GM23338 (cell line): ENCODE results near the gene BCAS3. TPM values are rescaled to one million over a fixed set of nuclear protein-coding genes. Genes with fewer than 3 reads are reported as not detected.

ENCODE experiments used
- ATAC-seq: fragments of 200-7000 bp; cut with Tn5 transposase; 3 replicates; pipeline ENCODE4 v1.9.1; 2020
- DNase-seq: peaks from one replicate; pipeline ENCODE4 v3.0.0-alpha.2; 2015; ENCODE audit warnings: low spot score
- H2AFZ ChIP-seq: fragments of 200-600 bp; sonication (generic); 2 replicates; pipeline ENCODE4 v1.8.0; 2016; ENCODE audit warnings: antibody characterized with exemption, mild to moderate bottlenecking, moderate library complexity
- H3F3A ChIP-seq: fragments of 200-600 bp; sonication (generic); replicated peaks from 2 replicates; pipeline ENCODE4 v1.8.0; 2017; ENCODE audit warnings: antibody characterized with exemption, mixed run types, low read depth
- H3K27ac ChIP-seq: fragments of 200-600 bp; sonication (generic); 2 replicates; pipeline ENCODE4 v1.6.1; 2016; ENCODE audit warnings: low read depth
- H3K27me3 ChIP-seq: fragments of 200-600 bp; sonication (generic); 2 replicates; pipeline ENCODE4 v1.8.0; 2016; ENCODE audit warnings: mild to moderate bottlenecking, mixed run types, moderate library complexity; ENCODE audit not compliant: insufficient read depth
- H3K36me3 ChIP-seq: fragments of 200-600 bp; sonication (generic); 2 replicates; pipeline ENCODE4 v1.8.0; 2016; ENCODE audit warnings: mild to moderate bottlenecking; ENCODE audit not compliant: insufficient read depth
- H3K4me1 ChIP-seq: fragments of 200-600 bp; sonication (generic); 2 replicates; pipeline ENCODE4 v1.8.0; 2016; ENCODE audit warnings: mild to moderate bottlenecking, moderate library complexity; ENCODE audit not compliant: insufficient read depth
- H3K4me2 ChIP-seq: fragments of 200-600 bp; sonication (generic); 2 replicates; pipeline ENCODE4 v1.7.1; 2017; ENCODE audit warnings: mixed run types
- H3K4me3 ChIP-seq: fragments of 200-600 bp; sonication (generic); 2 replicates; pipeline ENCODE4 v1.6.1; 2016; ENCODE audit warnings: mixed run types
- H3K79me2 ChIP-seq: fragments of 200-600 bp; sonication (generic); replicated peaks from 2 replicates; pipeline ENCODE4 v1.8.0; 2017; ENCODE audit warnings: mild to moderate bottlenecking; ENCODE audit not compliant: insufficient read depth
- H3K9me2 ChIP-seq: fragments of 200-600 bp; sonication (generic); 2 replicates; pipeline ENCODE4 v1.8.0; 2017; ENCODE audit not compliant: insufficient read depth
- H4K20me1 ChIP-seq: fragments of 200-600 bp; sonication (generic); replicated peaks from 2 replicates; pipeline ENCODE4 v1.8.0; 2017; ENCODE audit warnings: mild to moderate bottlenecking; ENCODE audit not compliant: insufficient read depth
- H3K27ac Mint-ChIP-seq: 2 replicates; pipeline ENCODE4 v1.8.0; 2020; ENCODE audit warnings: inconsistent platforms, mild to moderate bottlenecking, moderate library complexity, mixed read lengths
- H3K27me3 Mint-ChIP-seq: 3 replicates; pipeline ENCODE4 v1.8.0; 2022; ENCODE audit warnings: low read depth, mild to moderate bottlenecking, moderate library complexity, mixed read lengths, inconsistent platforms; ENCODE audit not compliant: insufficient read depth, poor library complexity
- H3K36me3 Mint-ChIP-seq: 3 replicates; pipeline ENCODE4 v1.8.0; 2021; ENCODE audit warnings: low read depth, mild to moderate bottlenecking, inconsistent platforms, moderate library complexity, mixed read lengths
- H3K4me1 Mint-ChIP-seq: 3 replicates; pipeline ENCODE4 v1.8.0; 2020; ENCODE audit warnings: mild to moderate bottlenecking, inconsistent platforms, mixed read lengths
- H3K4me3 Mint-ChIP-seq: 3 replicates; pipeline ENCODE4 v1.8.0; 2021; ENCODE audit warnings: moderate library complexity, mild to moderate bottlenecking, inconsistent platforms, mixed read lengths
- H3K9me3 Mint-ChIP-seq: 3 replicates; pipeline ENCODE4 v1.8.0; 2020; ENCODE audit warnings: moderate library complexity, mild to moderate bottlenecking, inconsistent platforms, mixed read lengths
- CREB1 ChIP-seq: fragments of 250-450 bp; sonication (Bioruptor Pico); IDR thresholded peaks from 2 replicates; pipeline ENCODE4 v1.5.0; 2020; ENCODE audit warnings: low read depth, mild to moderate bottlenecking, moderate library complexity
- ETS1 ChIP-seq: IDR thresholded peaks from 2 replicates; pipeline ENCODE4 v1.6.1; 2016; ENCODE audit warnings: antibody characterized with exemption
- EZH2 ChIP-seq: fragments of 200-600 bp; sonication (generic); IDR thresholded peaks from one replicate; pipeline ENCODE4 v1.8.0; 2017; ENCODE audit warnings: antibody characterized with exemption, mild to moderate bottlenecking, low read depth; ENCODE audit not compliant: unreplicated experiment
- EZH2phosphoT487 ChIP-seq: fragments of 200-600 bp; sonication (generic); IDR thresholded peaks from one replicate; pipeline ENCODE4 v1.8.1; 2018; ENCODE audit warnings: antibody characterized with exemption; ENCODE audit not compliant: unreplicated experiment
- JUNB ChIP-seq: IDR thresholded peaks from one replicate; pipeline ENCODE4 v1.6.1; 2016; ENCODE audit warnings: antibody characterized with exemption; ENCODE audit not compliant: unreplicated experiment
- NANOG ChIP-seq: IDR thresholded peaks from 2 replicates; pipeline ENCODE4 v1.6.1; 2016; ENCODE audit warnings: antibody characterized with exemption, borderline replicate concordance
- POLR2AphosphoS5 ChIP-seq: IDR thresholded peaks from 2 replicates; pipeline ENCODE4 v1.6.1; 2016; ENCODE audit warnings: antibody characterized with exemption, low read depth
- STAT1 ChIP-seq: IDR thresholded peaks from one replicate; pipeline ENCODE4 v1.6.1; 2016; ENCODE audit warnings: antibody characterized with exemption; ENCODE audit not compliant: unreplicated experiment
- ZNF114 ChIP-seq: fragments of 250-450 bp; sonication (Bioruptor Pico); IDR thresholded peaks from 2 replicates; pipeline ENCODE4 v1.5.0; 2020; ENCODE audit warnings: mild to moderate bottlenecking, moderate library complexity
- ZNF331 ChIP-seq: fragments of 250-450 bp; sonication (Bioruptor Pico); IDR thresholded peaks from 2 replicates; pipeline ENCODE4 v1.5.0; 2020; ENCODE audit warnings: low read depth, mild to moderate bottlenecking, moderate library complexity
- ZNF462 ChIP-seq: fragments of 250-450 bp; sonication (Bioruptor Pico); IDR thresholded peaks from 2 replicates; pipeline ENCODE4 v1.5.0; 2020; ENCODE audit warnings: mild to moderate bottlenecking, moderate library complexity
- polyA plus RNA-seq: library from polyadenylated mRNA; unstranded; fragments of >200 nt; fragmentation: Nextera tagmentation; extraction: Ambion mirVana; gene quantifications from 2 replicates; pipeline ENCODE4 v1.2.1, GENCODE V29; 2016
- total RNA-seq: library from RNA; depleted of rRNA; stranded (reverse); fragments of >200 nt; shearing (Covaris generic); gene quantifications from 2 replicates; pipeline ENCODE4 v1.2.3, GENCODE V29; 2014
- TF ChIP-seq, protein P1 (sequence below), 2 experiments: fragments of 200-600 bp in 1 of 2; sonication (generic) in 1 of 2; conservative IDR thresholded peaks; 2 replicates each; pipeline versions ENCODE4 v1.5.1 to v1.6.1; 2016 to 2017; ENCODE audit warnings: antibody characterized with exemption in 2 of 2, low read depth in 2 of 2, mild to moderate bottlenecking in 2 of 2, moderate library complexity in 1 of 2
- TF ChIP-seq, protein P2 (sequence below): IDR thresholded peaks from one replicate; pipeline ENCODE4 v1.6.1; 2018; ENCODE audit warnings: antibody characterized with exemption; ENCODE audit not compliant: unreplicated experiment

Gene BCAS3
- total and polyA plus RNA-seq, 2 experiments from 2014 or later = 8.2 to 28.0 TPM

- H3K9me3 Mint-ChIP-seq = no peaks in the 10 kb centered on the region; the same call in 1 of the 3 replicates
- Histone ChIP-seq H3K4me1 (peaks cover 7% of the 10 kb centered on the region), H3K27me3 (no peaks in the 10 kb centered on the region), H3K36me3 (no peaks in the 10 kb centered on the region), H3K4me3 (no peak overlapping the region), H3K9me2 (no peaks in the 10 kb centered on the region), H2AFZ (no peak overlapping the region), H4K20me1 (no peaks in the 10 kb centered on the region), H3K79me2 (no peaks in the 10 kb centered on the region), H3K4me2 (no peak overlapping the region), H3F3A (no peaks in the 10 kb centered on the region), H3K27ac (no peak overlapping the region)
- H3K4me3 Mint-ChIP-seq = no peak overlapping the region
- H3K36me3 Mint-ChIP-seq = no peaks in the 10 kb centered on the region
- H3K4me1 Mint-ChIP-seq = peaks cover 4% of the 10 kb centered on the region; the same call in 1 of the 3 replicates
- no peaks in the 10 kb centered on the region for H3K27me3 Mint-ChIP-seq
- DNase-seq (peak; percentile 8), ATAC-seq (no peak)
- TF ChIP-seq ETS1 = no peak
- no peak for TF ChIP-seq ZNF114 (CRISPR knock-in tag)
- TF ChIP-seq, protein P1, sequence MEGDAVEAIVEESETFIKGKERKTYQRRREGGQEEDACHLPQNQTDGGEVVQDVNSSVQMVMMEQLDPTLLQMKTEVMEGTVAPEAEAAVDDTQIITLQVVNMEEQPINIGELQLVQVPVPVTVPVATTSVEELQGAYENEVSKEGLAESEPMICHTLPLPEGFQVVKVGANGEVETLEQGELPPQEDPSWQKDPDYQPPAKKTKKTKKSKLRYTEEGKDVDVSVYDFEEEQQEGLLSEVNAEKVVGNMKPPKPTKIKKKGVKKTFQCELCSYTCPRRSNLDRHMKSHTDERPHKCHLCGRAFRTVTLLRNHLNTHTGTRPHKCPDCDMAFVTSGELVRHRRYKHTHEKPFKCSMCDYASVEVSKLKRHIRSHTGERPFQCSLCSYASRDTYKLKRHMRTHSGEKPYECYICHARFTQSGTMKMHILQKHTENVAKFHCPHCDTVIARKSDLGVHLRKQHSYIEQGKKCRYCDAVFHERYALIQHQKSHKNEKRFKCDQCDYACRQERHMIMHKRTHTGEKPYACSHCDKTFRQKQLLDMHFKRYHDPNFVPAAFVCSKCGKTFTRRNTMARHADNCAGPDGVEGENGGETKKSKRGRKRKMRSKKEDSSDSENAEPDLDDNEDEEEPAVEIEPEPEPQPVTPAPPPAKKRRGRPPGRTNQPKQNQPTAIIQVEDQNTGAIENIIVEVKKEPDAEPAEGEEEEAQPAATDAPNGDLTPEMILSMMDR (conservative IDR thresholded peaks at IDR 0.05; ENCODE audit: low read depth in 2 of 2) = no peak
- no peak for TF ChIP-seq NANOG
- no peak for TF ChIP-seq ZNF331 (CRISPR knock-in tag)
- TF ChIP-seq POLR2AphosphoS5 = no peak
- TF ChIP-seq JUNB = no peak
- no peak for TF ChIP-seq EZH2
- TF ChIP-seq, protein P2, sequence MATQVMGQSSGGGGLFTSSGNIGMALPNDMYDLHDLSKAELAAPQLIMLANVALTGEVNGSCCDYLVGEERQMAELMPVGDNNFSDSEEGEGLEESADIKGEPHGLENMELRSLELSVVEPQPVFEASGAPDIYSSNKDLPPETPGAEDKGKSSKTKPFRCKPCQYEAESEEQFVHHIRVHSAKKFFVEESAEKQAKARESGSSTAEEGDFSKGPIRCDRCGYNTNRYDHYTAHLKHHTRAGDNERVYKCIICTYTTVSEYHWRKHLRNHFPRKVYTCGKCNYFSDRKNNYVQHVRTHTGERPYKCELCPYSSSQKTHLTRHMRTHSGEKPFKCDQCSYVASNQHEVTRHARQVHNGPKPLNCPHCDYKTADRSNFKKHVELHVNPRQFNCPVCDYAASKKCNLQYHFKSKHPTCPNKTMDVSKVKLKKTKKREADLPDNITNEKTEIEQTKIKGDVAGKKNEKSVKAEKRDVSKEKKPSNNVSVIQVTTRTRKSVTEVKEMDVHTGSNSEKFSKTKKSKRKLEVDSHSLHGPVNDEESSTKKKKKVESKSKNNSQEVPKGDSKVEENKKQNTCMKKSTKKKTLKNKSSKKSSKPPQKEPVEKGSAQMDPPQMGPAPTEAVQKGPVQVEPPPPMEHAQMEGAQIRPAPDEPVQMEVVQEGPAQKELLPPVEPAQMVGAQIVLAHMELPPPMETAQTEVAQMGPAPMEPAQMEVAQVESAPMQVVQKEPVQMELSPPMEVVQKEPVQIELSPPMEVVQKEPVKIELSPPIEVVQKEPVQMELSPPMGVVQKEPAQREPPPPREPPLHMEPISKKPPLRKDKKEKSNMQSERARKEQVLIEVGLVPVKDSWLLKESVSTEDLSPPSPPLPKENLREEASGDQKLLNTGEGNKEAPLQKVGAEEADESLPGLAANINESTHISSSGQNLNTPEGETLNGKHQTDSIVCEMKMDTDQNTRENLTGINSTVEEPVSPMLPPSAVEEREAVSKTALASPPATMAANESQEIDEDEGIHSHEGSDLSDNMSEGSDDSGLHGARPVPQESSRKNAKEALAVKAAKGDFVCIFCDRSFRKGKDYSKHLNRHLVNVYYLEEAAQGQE = no peak
- TF ChIP-seq ZNF462 (CRISPR knock-in tag) = no peak
- TF ChIP-seq STAT1 = no peak
- TF ChIP-seq CREB1 (CRISPR knock-in tag) = no peak
- TF ChIP-seq EZH2phosphoT487 = no peak
- no peak overlapping the region for H3K27ac Mint-ChIP-seq
These were observed 290.6 kb downstream of the BCAS3 start for GRCh38 chr17:60968266-60968665.
